Measurements from ENCODE around the gene ALDH1A3.

The ALDH1A3 gene

DNA sequence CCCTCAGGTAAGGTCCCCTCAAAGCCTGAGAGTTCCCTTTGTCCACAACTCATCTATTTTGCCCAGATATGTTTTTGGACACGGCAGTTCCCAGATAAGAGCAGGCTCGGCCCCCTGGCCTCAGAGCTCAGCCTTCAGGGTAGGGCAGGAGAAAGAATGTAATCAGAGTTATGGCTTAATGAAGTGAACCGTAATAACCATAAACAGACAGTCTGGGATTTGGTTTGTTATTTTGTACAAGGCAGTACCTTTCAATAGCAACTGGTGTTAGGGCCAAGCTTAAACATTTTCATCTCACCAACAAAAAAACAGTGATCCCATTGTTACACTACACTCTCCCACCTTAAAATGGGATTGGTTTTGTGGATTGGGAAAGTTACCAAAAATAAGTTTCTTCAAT is 12.2 kb upstream of the ALDH1A3 start:
- H3K4me3 ChIP-seq (replicated peaks; ENCODE audit: insufficient read depth, low read length), result no peak overlapping the region
- DNase-seq (ENCODE audit: low read depth in 1 of 2, low spot score in 1 of 2), result no peak
- H3K27ac ChIP-seq (replicated peaks), result no peak overlapping the region
- no peaks in the 10 kb centered on the region for H3K27me3 ChIP-seq (ENCODE audit: insufficient read depth, poor library complexity, severe bottlenecking)
- no peak for TF ChIP-seq GABPA (IDR thresholded peaks at IDR 0.05; ENCODE audit: low read depth)
- TF ChIP-seq, protein P1, sequence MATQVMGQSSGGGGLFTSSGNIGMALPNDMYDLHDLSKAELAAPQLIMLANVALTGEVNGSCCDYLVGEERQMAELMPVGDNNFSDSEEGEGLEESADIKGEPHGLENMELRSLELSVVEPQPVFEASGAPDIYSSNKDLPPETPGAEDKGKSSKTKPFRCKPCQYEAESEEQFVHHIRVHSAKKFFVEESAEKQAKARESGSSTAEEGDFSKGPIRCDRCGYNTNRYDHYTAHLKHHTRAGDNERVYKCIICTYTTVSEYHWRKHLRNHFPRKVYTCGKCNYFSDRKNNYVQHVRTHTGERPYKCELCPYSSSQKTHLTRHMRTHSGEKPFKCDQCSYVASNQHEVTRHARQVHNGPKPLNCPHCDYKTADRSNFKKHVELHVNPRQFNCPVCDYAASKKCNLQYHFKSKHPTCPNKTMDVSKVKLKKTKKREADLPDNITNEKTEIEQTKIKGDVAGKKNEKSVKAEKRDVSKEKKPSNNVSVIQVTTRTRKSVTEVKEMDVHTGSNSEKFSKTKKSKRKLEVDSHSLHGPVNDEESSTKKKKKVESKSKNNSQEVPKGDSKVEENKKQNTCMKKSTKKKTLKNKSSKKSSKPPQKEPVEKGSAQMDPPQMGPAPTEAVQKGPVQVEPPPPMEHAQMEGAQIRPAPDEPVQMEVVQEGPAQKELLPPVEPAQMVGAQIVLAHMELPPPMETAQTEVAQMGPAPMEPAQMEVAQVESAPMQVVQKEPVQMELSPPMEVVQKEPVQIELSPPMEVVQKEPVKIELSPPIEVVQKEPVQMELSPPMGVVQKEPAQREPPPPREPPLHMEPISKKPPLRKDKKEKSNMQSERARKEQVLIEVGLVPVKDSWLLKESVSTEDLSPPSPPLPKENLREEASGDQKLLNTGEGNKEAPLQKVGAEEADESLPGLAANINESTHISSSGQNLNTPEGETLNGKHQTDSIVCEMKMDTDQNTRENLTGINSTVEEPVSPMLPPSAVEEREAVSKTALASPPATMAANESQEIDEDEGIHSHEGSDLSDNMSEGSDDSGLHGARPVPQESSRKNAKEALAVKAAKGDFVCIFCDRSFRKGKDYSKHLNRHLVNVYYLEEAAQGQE (IDR thresholded peaks at IDR 0.05; ENCODE audit: insufficient replicate concordance, low read depth), result no peak
- TF ChIP-seq, protein P2, sequence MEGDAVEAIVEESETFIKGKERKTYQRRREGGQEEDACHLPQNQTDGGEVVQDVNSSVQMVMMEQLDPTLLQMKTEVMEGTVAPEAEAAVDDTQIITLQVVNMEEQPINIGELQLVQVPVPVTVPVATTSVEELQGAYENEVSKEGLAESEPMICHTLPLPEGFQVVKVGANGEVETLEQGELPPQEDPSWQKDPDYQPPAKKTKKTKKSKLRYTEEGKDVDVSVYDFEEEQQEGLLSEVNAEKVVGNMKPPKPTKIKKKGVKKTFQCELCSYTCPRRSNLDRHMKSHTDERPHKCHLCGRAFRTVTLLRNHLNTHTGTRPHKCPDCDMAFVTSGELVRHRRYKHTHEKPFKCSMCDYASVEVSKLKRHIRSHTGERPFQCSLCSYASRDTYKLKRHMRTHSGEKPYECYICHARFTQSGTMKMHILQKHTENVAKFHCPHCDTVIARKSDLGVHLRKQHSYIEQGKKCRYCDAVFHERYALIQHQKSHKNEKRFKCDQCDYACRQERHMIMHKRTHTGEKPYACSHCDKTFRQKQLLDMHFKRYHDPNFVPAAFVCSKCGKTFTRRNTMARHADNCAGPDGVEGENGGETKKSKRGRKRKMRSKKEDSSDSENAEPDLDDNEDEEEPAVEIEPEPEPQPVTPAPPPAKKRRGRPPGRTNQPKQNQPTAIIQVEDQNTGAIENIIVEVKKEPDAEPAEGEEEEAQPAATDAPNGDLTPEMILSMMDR (IDR thresholded peaks at IDR 0.05; ENCODE audit: insufficient read depth, low read length), result no peak
- no peak for TF ChIP-seq POLR2AphosphoS5 (IDR thresholded peaks at IDR 0.05; ENCODE audit: low read depth)
- TF ChIP-seq SPI1 (IDR thresholded peaks at IDR 0.05; ENCODE audit: borderline replicate concordance, low read depth), result no peak

DNA sequence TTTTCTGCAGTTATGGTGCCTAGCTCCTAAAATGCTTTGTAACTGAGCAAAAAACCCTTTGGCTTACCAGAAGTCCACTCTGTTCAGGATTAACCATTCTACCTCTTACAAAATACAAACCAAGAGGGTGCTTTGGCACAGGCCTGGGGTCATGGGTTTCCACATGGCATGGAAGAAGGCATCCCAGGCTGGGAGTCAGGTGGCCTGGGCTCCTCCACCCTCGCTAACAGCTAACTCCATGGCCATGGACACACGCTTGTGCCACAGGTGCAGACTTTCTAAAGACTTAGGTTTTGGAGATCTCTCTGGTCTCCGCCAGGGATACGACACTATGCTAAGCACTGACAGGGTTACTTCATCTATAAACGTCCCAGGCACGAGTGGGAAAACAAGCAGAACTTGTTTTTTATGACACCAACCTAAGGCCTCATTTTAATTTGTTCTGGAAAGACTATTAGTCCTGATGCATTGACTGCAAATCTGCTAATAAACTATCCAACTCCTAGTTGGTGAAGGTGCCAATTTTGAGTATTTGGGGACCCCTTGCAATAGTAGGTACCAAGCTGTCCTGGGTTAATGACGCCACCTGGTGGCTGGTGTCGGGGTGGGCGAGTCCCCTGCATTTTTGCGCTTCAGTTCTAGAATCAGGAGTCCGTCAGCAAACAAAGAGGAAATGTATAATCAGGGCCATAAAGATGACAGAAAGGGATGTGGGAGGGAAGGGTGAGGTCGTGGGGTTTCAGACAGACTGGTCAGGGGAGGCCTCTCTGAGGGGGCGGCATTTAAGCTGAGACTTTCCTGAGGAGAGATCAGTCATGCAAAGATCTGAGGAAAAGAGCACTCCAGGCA is 10.3 kb upstream of the ALDH1A3 start:
- no peaks in the 10 kb centered on the region for H3K27me3 ChIP-seq (ENCODE audit: insufficient read depth, poor library complexity, severe bottlenecking)
- peak in 1 of 2 experiments; percentile 10 for DNase-seq (ENCODE audit: low read depth in 1 of 2, low spot score in 1 of 2)
- TF ChIP-seq, protein P1 (IDR thresholded peaks at IDR 0.05; ENCODE audit: insufficient replicate concordance, low read depth), result no peak
- TF ChIP-seq SPI1 (IDR thresholded peaks at IDR 0.05; ENCODE audit: borderline replicate concordance, low read depth) (no peak), GABPA (IDR thresholded peaks at IDR 0.05; ENCODE audit: low read depth) (no peak)
- TF ChIP-seq, protein P2 (IDR thresholded peaks at IDR 0.05; ENCODE audit: insufficient read depth, low read length), result no peak
- H3K4me3 ChIP-seq (replicated peaks; ENCODE audit: insufficient read depth, low read length), result no peak overlapping the region
- no peak overlapping the region for H3K27ac ChIP-seq (replicated peaks)

DNA sequence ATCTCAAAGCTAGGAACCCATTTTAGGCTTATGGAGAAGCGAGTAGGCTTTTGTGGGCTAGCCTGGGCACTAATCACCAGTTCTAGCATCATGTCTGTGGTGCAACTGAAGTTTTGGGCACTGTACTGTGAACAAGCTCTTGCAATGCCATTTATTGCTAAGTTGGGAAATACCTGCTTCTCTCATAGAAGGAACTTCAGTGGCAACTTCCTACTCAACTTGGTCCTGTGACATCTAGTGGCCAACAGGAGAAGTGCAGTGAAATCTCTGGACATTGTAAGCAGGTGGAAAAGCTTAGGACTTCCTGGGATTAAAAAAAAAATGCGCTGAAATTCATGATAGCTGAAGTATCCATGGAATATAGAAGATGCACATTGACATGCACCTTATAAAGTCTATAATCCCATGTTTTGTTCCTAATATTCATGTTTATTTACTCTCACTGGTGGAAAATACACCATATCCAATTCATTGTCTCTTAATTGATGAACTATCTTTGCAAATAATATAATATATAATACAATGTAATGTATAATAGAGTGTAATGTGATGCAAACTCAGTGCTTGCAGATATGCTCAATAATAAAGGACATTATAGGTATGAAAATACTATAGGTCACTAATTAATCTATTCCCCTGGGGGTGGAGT is 6.5 kb upstream of the ALDH1A3 start:
- Histone ChIP-seq H3K27ac (replicated peaks) (no peak overlapping the region), H3K27me3 (ENCODE audit: insufficient read depth, poor library complexity, severe bottlenecking) (peaks cover 12% of the 10 kb centered on the region), H3K4me3 (replicated peaks; ENCODE audit: insufficient read depth, low read length) (no peak overlapping the region)
- TF ChIP-seq SPI1 (IDR thresholded peaks at IDR 0.05; ENCODE audit: borderline replicate concordance, low read depth) (peak; percentile 29; the same call in 1 of the 2 replicates), POLR2AphosphoS5 (IDR thresholded peaks at IDR 0.05; ENCODE audit: low read depth) (no peak), GABPA (IDR thresholded peaks at IDR 0.05; ENCODE audit: low read depth) (no peak)
- TF ChIP-seq, protein P2 (IDR thresholded peaks at IDR 0.05; ENCODE audit: insufficient read depth, low read length), result peak; percentile 94
- TF ChIP-seq, protein P1 (IDR thresholded peaks at IDR 0.05; ENCODE audit: insufficient replicate concordance, low read depth), result no peak
- peak; percentile 86 to 88 for DNase-seq (ENCODE audit: low read depth in 1 of 2, low spot score in 1 of 2)

All from HL-60 (cell line).